HepG2 (cell line): ENCODE data around the gene PSRC1. TPM values are rescaled to one million over a fixed set of nuclear protein-coding genes. Genes with fewer than 3 reads are reported as not detected.

ENCODE experiments used
- ELF1 ChIP-seq: sonication (generic); formaldehyde crosslinking; IDR thresholded peaks from 2 replicates; pipeline ENCODE4 v1.4.0; 2020; ENCODE audit warnings: missing genetic modification reagents
- HMGA1 ChIP-seq: sonication (generic); formaldehyde crosslinking; conservative IDR thresholded peaks from 2 replicates; pipeline ENCODE4 v1.4.0; 2020; ENCODE audit warnings: missing genetic modification reagents
- IKZF4 ChIP-seq: sonication (generic); formaldehyde crosslinking; IDR thresholded peaks from 2 replicates; pipeline ENCODE4 v1.5.1; 2020; ENCODE audit warnings: borderline replicate concordance, mild to moderate bottlenecking, low read depth, missing genetic modification reagents; ENCODE audit errors: not compliant biosample characterization
- KLF13 ChIP-seq: sonication (generic); formaldehyde crosslinking; IDR thresholded peaks from 2 replicates; pipeline ENCODE4 v1.4.0; 2020; ENCODE audit warnings: mild to moderate bottlenecking, missing genetic modification reagents
- NFKB2 ChIP-seq: sonication (generic); formaldehyde crosslinking; IDR thresholded peaks from 2 replicates; pipeline ENCODE4 v1.4.0; 2020; ENCODE audit warnings: missing genetic modification reagents, borderline replicate concordance
- NR2F1 ChIP-seq, 2 experiments: fragments of 450-650 bp in 1 of 2; formaldehyde crosslinking in 1 of 2; IDR thresholded peaks; 2 replicates each; pipeline versions ENCODE4 v1.5.0 to v1.6.1; 2016 to 2020; ENCODE audit warnings: mild to moderate bottlenecking in 1 of 2, missing compliant biosample characterization in 1 of 2, missing genetic modification reagents in 1 of 2, moderate library complexity in 1 of 2
- NR2F2 ChIP-seq: IDR thresholded peaks from 2 replicates; pipeline ENCODE4 v1.6.1; 2012; ENCODE audit warnings: low read depth, inconsistent platforms, borderline replicate concordance
- POLR2A ChIP-seq, 2 experiments: IDR thresholded peaks; 2 replicates each; pipeline ENCODE4 v1.6.1; 2011; ENCODE audit warnings: low read depth in 2 of 2, low read length in 2 of 2, mild to moderate bottlenecking in 1 of 2, moderate library complexity in 1 of 2; ENCODE audit not compliant: insufficient read depth in 1 of 2
- RARG ChIP-seq: sonication (generic); formaldehyde crosslinking; IDR thresholded peaks from 2 replicates; pipeline ENCODE4 v1.4.0; 2020; ENCODE audit warnings: low read depth, mild to moderate bottlenecking, missing genetic modification reagents
- SRSF9 ChIP-seq: fragments of 200-400 bp; formaldehyde crosslinking; IDR thresholded peaks from 2 replicates; pipeline ENCODE4 v1.6.1; 2018; ENCODE audit warnings: borderline replicate concordance, mild to moderate bottlenecking, low read depth, low read length; ENCODE audit not compliant: insufficient read depth, poor library complexity, severe bottlenecking
- SSRP1 ChIP-seq: IDR thresholded peaks from 2 replicates; pipeline ENCODE4 v1.6.1; 2016; ENCODE audit warnings: control low read depth
- STAG1 ChIP-seq: sonication (generic); formaldehyde crosslinking; IDR thresholded peaks from 2 replicates; pipeline ENCODE4 v1.4.0; 2020; ENCODE audit warnings: missing genetic modification reagents
- TARDBP ChIP-seq: sonication (generic); formaldehyde crosslinking; IDR thresholded peaks from 2 replicates; pipeline ENCODE4 v1.8.0; 2022; ENCODE audit warnings: mild to moderate bottlenecking, missing genetic modification reagents
- TMF1 ChIP-seq: sonication (generic); formaldehyde crosslinking; IDR thresholded peaks from 2 replicates; pipeline ENCODE4 v1.8.1; 2022; ENCODE audit warnings: low read depth, missing genetic modification reagents
- ZNF234 ChIP-seq: sonication (generic); formaldehyde crosslinking; conservative IDR thresholded peaks from 2 replicates; pipeline ENCODE4 v1.5.1; 2020; ENCODE audit warnings: mild to moderate bottlenecking, missing genetic modification reagents
- ZNF343 ChIP-seq: sonication (generic); formaldehyde crosslinking; IDR thresholded peaks from 2 replicates; pipeline ENCODE4 v1.4.0; 2020; ENCODE audit warnings: mild to moderate bottlenecking, missing genetic modification reagents
- polyA plus RNA-seq, 8 experiments: library from polyadenylated mRNA; depleted of rRNA in 3 of 8; stranded (reverse) in 7 of 8; unstranded in 1 of 8; fragments of >200 nt; fragmentation: Illumina TruSeq in 4 of 8; extraction: Trizol in 4 of 8; gene quantifications; 2 replicates each; pipeline versions ENCODE4 v1.2.1 to v1.2.3, GENCODE V29; 2011 to 2016; ENCODE audit warnings: low read depth in 4 of 8, missing spikeins in 1 of 8, mixed read lengths in 1 of 8; ENCODE audit not compliant: insufficient read depth in 1 of 8
- total RNA-seq, 5 experiments: library from RNA; depleted of rRNA; stranded (reverse); fragments of >200 nt; fragmentation: Illumina TruSeq; extraction: Trizol; gene quantifications; 2 replicates each; pipeline ENCODE4 v1.2.3, GENCODE V29; 2016; ENCODE audit warnings: low read depth in 1 of 5
- TF ChIP-seq, protein P1 (sequence below): IDR thresholded peaks from 2 replicates; pipeline ENCODE4 v1.6.1; 2016; ENCODE audit warnings: low read depth, missing genetic modification reagents, missing compliant biosample characterization
- TF ChIP-seq, protein P2 (sequence below): sonication (generic); formaldehyde crosslinking; IDR thresholded peaks from 2 replicates; pipeline ENCODE4 v1.8.1; 2023; ENCODE audit warnings: mild to moderate bottlenecking, inconsistent platforms, moderate library complexity, missing genetic modification reagents, borderline replicate concordance
- TF ChIP-seq, protein P3 (sequence below): sonication (generic); formaldehyde crosslinking; conservative IDR thresholded peaks from 2 replicates; pipeline ENCODE4 v1.4.0; 2020; ENCODE audit warnings: missing genetic modification reagents
- TF ChIP-seq, protein P4 (sequence below): sonication (generic); formaldehyde crosslinking; IDR thresholded peaks from 2 replicates; pipeline ENCODE4 v1.4.0; 2020; ENCODE audit warnings: missing genetic modification reagents, borderline replicate concordance

The PSRC1 gene
- total and polyA plus RNA-seq, 2 of the 13 experiments (the other 11 are each of a cell fraction or from before 2014, with no cell fraction given) = 28.6 to 30.3 TPM

DNA sequence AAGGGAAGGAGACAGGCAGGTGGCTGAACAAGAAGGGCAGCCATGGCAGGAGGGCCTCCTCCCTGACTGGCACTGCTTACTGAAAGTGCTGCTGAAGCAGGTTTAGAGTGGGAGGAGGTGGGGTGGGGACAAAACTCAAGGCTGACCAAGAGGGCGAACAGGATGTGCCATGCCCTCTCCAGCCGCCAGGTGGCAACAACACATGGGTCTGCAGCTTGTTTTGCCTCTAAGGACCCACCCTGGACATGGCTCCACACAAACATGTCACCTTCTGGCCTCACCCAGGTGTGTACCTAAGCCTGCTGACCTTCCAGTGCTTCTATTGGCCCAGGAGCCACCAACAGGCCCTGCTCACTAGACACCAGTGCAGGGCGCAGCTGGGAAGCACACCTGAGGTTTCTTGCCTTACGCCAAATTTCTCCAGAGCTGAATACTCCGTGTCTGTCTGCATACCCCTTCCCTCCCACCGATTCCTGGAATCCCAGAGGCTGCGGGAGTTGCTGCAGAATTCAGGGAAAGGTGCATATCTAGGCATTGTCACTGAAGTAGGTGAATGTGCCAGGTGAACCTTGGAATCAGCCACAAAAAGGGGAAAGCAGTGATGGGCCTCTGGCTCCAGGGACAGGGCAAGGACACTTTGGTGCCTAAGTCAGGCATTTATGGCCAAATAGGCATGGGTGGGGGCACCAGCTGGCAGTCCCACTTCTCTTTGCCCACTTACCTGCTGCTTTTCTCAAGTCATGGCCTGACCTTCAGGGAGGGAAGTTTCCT lies 5.3 kb downstream of the PSRC1 start (continued):
- TF ChIP-seq, protein P1, sequence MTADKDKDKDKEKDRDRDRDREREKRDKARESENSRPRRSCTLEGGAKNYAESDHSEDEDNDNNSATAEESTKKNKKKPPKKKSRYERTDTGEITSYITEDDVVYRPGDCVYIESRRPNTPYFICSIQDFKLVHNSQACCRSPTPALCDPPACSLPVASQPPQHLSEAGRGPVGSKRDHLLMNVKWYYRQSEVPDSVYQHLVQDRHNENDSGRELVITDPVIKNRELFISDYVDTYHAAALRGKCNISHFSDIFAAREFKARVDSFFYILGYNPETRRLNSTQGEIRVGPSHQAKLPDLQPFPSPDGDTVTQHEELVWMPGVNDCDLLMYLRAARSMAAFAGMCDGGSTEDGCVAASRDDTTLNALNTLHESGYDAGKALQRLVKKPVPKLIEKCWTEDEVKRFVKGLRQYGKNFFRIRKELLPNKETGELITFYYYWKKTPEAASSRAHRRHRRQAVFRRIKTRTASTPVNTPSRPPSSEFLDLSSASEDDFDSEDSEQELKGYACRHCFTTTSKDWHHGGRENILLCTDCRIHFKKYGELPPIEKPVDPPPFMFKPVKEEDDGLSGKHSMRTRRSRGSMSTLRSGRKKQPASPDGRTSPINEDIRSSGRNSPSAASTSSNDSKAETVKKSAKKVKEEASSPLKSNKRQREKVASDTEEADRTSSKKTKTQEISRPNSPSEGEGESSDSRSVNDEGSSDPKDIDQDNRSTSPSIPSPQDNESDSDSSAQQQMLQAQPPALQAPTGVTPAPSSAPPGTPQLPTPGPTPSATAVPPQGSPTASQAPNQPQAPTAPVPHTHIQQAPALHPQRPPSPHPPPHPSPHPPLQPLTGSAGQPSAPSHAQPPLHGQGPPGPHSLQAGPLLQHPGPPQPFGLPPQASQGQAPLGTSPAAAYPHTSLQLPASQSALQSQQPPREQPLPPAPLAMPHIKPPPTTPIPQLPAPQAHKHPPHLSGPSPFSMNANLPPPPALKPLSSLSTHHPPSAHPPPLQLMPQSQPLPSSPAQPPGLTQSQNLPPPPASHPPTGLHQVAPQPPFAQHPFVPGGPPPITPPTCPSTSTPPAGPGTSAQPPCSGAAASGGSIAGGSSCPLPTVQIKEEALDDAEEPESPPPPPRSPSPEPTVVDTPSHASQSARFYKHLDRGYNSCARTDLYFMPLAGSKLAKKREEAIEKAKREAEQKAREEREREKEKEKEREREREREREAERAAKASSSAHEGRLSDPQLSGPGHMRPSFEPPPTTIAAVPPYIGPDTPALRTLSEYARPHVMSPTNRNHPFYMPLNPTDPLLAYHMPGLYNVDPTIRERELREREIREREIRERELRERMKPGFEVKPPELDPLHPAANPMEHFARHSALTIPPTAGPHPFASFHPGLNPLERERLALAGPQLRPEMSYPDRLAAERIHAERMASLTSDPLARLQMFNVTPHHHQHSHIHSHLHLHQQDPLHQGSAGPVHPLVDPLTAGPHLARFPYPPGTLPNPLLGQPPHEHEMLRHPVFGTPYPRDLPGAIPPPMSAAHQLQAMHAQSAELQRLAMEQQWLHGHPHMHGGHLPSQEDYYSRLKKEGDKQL (CRISPR knock-in tag) = no peak
- TF ChIP-seq SSRP1 (CRISPR knock-in tag) (peak; percentile 39; the same call in 1 of the 2 replicates), ZNF343 (no peak), ZNF234 (CRISPR knock-in tag) (no peak), SRSF9 (no peak), ELF1 (no peak), RARG (CRISPR knock-in tag) (no peak), TARDBP (no peak; the same call in 1 of the 2 replicates), KLF13 (CRISPR knock-in tag) (no peak), IKZF4 (no peak), STAG1 (CRISPR knock-in tag) (peak; percentile 90), NR2F1 (CRISPR knock-in tag; IDR thresholded peaks at IDR 0.05) (no peak; a peak in 1 of 4 replicates), HMGA1 (CRISPR knock-in tag) (no peak), TMF1 (CRISPR knock-in tag) (no peak), POLR2A (IDR thresholded peaks at IDR 0.05; ENCODE audit: insufficient read depth in 1 of 2, low read depth in 2 of 2, low read length in 2 of 2) (peak; percentile 20 to 66; a peak in 3 of 4 replicates), NR2F2 (no peak), NFKB2 (CRISPR knock-in tag) (peak; percentile 61; the same call in 1 of the 2 replicates)
- TF ChIP-seq, protein P2, sequence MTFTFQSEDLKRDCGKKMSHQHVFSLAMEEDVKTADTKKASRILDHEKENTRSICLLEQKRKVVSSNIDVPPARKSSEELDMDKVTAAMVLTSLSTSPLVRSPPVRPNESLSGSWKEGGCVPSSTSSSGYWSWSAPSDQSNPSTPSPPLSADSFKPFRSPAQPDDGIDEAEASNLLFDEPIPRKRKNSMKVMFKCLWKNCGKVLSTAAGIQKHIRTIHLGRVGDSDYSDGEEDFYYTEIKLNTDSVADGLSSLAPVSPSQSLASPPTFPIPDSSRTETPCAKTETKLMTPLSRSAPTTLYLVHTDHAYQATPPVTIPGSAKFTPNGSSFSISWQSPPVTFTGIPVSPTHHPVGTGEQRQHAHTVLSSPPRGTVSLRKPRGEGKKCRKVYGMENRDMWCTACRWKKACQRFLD = 0 out of 2 replicates have a peak, but pooled peaks have one; percentile 44
- TF ChIP-seq, protein P3, sequence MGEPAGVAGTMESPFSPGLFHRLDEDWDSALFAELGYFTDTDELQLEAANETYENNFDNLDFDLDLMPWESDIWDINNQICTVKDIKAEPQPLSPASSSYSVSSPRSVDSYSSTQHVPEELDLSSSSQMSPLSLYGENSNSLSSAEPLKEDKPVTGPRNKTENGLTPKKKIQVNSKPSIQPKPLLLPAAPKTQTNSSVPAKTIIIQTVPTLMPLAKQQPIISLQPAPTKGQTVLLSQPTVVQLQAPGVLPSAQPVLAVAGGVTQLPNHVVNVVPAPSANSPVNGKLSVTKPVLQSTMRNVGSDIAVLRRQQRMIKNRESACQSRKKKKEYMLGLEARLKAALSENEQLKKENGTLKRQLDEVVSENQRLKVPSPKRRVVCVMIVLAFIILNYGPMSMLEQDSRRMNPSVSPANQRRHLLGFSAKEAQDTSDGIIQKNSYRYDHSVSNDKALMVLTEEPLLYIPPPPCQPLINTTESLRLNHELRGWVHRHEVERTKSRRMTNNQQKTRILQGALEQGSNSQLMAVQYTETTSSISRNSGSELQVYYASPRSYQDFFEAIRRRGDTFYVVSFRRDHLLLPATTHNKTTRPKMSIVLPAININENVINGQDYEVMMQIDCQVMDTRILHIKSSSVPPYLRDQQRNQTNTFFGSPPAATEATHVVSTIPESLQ = no peak
- TF ChIP-seq, protein P4, sequence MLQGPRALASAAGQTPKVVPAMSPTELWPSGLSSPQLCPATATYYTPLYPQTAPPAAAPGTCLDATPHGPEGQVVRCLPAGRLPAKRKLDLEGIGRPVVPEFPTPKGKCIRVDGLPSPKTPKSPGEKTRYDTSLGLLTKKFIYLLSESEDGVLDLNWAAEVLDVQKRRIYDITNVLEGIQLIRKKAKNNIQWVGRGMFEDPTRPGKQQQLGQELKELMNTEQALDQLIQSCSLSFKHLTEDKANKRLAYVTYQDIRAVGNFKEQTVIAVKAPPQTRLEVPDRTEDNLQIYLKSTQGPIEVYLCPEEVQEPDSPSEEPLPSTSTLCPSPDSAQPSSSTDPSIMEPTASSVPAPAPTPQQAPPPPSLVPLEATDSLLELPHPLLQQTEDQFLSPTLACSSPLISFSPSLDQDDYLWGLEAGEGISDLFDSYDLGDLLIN (CRISPR knock-in tag) = no peak
